K562 (cell line): ENCODE results near the gene NAA10. TPM values are rescaled to one million over a fixed set of nuclear protein-coding genes. Genes with fewer than 3 reads are reported as not detected.

Source experiments
- ARID1B ChIP-seq: fragments of 450-650 bp; IDR thresholded peaks from 2 replicates; pipeline ENCODE4 v1.6.1; 2016; ENCODE audit warnings: antibody characterized with exemption, mild to moderate bottlenecking, inconsistent platforms
- ATF1 ChIP-seq, 2 experiments: fragments of 450-650 bp in 1 of 2; IDR thresholded peaks; 2 replicates each; pipeline ENCODE4 v1.6.1; 2016; ENCODE audit warnings: missing compliant biosample characterization in 1 of 2, missing genetic modification characterization in 1 of 2
- C11orf30 ChIP-seq: fragments of 450-650 bp; IDR thresholded peaks from 2 replicates; pipeline ENCODE4 v1.6.1; 2016; ENCODE audit warnings: low read depth, mild to moderate bottlenecking
- E2F3 ChIP-seq: fragments of 250-450 bp; sonication (Bioruptor Pico); IDR thresholded peaks from 2 replicates; pipeline ENCODE4 v1.4.0; 2020; ENCODE audit warnings: mild to moderate bottlenecking
- FOXK1 ChIP-seq: sonication (generic); formaldehyde crosslinking; IDR thresholded peaks from 2 replicates; pipeline ENCODE4 v1.8.0; 2022; ENCODE audit warnings: missing genetic modification reagents, mild to moderate bottlenecking, borderline replicate concordance
- HDAC2 ChIP-seq: fragments of 450-650 bp; IDR thresholded peaks from 2 replicates; pipeline ENCODE4 v1.6.1; 2016; ENCODE audit warnings: mild to moderate bottlenecking
- PHF20 ChIP-seq: fragments of 450-650 bp; IDR thresholded peaks from 2 replicates; pipeline ENCODE4 v1.6.1; 2018; ENCODE audit not compliant: partially characterized antibody
- PHF8 ChIP-seq: fragments of 200-600 bp; sonication (generic); IDR thresholded peaks from 2 replicates; pipeline ENCODE4 v1.6.1; 2012; ENCODE audit warnings: mixed run types, mild to moderate bottlenecking, inconsistent platforms, low read length, moderate library complexity, borderline replicate concordance
- POLR2G ChIP-seq: fragments of 200-400 bp; formaldehyde crosslinking; IDR thresholded peaks from 2 replicates; pipeline ENCODE4 v1.6.1; 2017; ENCODE audit warnings: low read depth, mild to moderate bottlenecking, antibody characterized with exemption, low read length, moderate library complexity
- TCFL5 ChIP-seq: fragments of 250-450 bp; sonication (Bioruptor Pico); conservative IDR thresholded peaks from 2 replicates; pipeline ENCODE4 v1.6.1; 2021; ENCODE audit warnings: mild to moderate bottlenecking, moderate library complexity, matching md5 sums
- TSC22D4 ChIP-seq: fragments of 450-650 bp; IDR thresholded peaks from 2 replicates; pipeline ENCODE4 v1.6.1; 2016; ENCODE audit warnings: missing genetic modification characterization, missing biosample characterization, control low read depth
- ZNF121 ChIP-seq: sonication (generic); formaldehyde crosslinking; conservative IDR thresholded peaks from 2 replicates; pipeline ENCODE4 v1.8.0; 2022; ENCODE audit warnings: missing genetic modification reagents
- polyA plus RNA-seq, 8 experiments: library from polyadenylated mRNA; depleted of rRNA in 4 of 8; stranded (reverse) in 5 of 8; unstranded in 3 of 8; fragments of >200 nt; fragmentation: Nextera tagmentation in 2 of 8; fragmentation: Illumina TruSeq in 1 of 8; extraction: Ambion mirVana in 2 of 8; extraction: Trizol in 1 of 8; gene quantifications; 2 replicates each; pipeline versions ENCODE4 v1.2.1 to v1.2.3, GENCODE V29; 2011 to 2014; ENCODE audit warnings: inconsistent platforms in 1 of 8, missing spikeins in 1 of 8
- total RNA-seq, 7 experiments: library from RNA; depleted of rRNA in 6 of 7; stranded (reverse); fragments of >200 nt in 6 of 7; fragmentation: Illumina TruSeq in 2 of 7; extraction: Trizol in 2 of 7; gene quantifications; 2 replicates each; pipeline versions ENCODE4 v1.2.1 to v1.2.3, GENCODE V29; 2011 to 2021; ENCODE audit warnings: low replicate concordance in 1 of 7
- TF ChIP-seq, protein P1 (sequence below): fragments of 450-650 bp; IDR thresholded peaks from 2 replicates; pipeline ENCODE4 v1.6.1; 2016; ENCODE audit warnings: low read depth
- TF ChIP-seq, protein P2 (sequence below): fragments of 200-800 bp; sonication (Bioruptor generic); IDR thresholded peaks from 2 replicates; pipeline ENCODE4 v1.6.1; 2017; ENCODE audit warnings: missing genetic modification characterization, missing compliant biosample characterization
- TF ChIP-seq, protein P3 (sequence below): fragments of 200-800 bp; sonication (Bioruptor generic); IDR thresholded peaks from 2 replicates; pipeline ENCODE4 v1.6.1; 2017; ENCODE audit warnings: missing genetic modification characterization, missing compliant biosample characterization
- TF ChIP-seq, protein P4 (sequence below): sonication (generic); formaldehyde crosslinking; IDR thresholded peaks from 2 replicates; pipeline ENCODE4 v1.8.0; 2022; ENCODE audit warnings: missing genetic modification reagents, mild to moderate bottlenecking, moderate library complexity, borderline replicate concordance

The NAA10 gene
- total and polyA plus RNA-seq, 9 of the 15 experiments (the other 6 are each of a cell fraction or from before 2014, with no cell fraction given) = 11.1 to 250 (median 134) TPM

DNA sequence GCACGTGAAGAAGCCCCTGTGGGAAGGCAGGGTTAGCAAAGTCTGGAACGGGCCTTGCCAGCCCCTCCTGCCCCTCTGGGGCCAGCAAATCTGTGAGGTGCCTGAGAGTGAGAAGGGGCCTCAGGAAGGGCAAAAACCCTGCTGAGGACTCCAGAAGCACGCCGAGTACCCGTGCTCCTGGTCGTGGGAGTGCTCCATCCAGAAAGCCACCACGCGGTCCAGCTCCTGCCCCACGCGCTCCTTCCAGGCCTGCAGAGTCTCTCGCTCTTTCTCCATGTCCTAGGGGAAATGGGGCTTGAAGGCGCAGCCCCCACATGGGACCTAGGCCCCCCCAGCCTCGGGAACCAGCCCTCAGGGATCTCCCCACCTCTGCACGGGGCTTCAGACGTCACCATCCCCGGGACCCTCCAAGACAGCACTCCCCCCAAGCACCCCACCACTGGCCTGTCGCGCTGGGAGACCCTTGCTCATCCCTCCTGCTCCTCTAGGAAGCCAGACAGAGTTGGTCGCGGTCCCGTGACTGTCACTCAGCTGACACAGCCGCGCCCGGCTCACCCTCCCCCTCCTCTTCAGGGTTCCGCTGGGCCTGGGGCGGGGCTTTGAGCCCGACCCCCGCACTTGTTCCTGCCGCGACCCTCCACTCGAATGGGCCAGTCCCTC lies 9.4 kb upstream of the NAA10 start, which contains the start of gene RENBP (continued):
- TF ChIP-seq, protein P1, sequence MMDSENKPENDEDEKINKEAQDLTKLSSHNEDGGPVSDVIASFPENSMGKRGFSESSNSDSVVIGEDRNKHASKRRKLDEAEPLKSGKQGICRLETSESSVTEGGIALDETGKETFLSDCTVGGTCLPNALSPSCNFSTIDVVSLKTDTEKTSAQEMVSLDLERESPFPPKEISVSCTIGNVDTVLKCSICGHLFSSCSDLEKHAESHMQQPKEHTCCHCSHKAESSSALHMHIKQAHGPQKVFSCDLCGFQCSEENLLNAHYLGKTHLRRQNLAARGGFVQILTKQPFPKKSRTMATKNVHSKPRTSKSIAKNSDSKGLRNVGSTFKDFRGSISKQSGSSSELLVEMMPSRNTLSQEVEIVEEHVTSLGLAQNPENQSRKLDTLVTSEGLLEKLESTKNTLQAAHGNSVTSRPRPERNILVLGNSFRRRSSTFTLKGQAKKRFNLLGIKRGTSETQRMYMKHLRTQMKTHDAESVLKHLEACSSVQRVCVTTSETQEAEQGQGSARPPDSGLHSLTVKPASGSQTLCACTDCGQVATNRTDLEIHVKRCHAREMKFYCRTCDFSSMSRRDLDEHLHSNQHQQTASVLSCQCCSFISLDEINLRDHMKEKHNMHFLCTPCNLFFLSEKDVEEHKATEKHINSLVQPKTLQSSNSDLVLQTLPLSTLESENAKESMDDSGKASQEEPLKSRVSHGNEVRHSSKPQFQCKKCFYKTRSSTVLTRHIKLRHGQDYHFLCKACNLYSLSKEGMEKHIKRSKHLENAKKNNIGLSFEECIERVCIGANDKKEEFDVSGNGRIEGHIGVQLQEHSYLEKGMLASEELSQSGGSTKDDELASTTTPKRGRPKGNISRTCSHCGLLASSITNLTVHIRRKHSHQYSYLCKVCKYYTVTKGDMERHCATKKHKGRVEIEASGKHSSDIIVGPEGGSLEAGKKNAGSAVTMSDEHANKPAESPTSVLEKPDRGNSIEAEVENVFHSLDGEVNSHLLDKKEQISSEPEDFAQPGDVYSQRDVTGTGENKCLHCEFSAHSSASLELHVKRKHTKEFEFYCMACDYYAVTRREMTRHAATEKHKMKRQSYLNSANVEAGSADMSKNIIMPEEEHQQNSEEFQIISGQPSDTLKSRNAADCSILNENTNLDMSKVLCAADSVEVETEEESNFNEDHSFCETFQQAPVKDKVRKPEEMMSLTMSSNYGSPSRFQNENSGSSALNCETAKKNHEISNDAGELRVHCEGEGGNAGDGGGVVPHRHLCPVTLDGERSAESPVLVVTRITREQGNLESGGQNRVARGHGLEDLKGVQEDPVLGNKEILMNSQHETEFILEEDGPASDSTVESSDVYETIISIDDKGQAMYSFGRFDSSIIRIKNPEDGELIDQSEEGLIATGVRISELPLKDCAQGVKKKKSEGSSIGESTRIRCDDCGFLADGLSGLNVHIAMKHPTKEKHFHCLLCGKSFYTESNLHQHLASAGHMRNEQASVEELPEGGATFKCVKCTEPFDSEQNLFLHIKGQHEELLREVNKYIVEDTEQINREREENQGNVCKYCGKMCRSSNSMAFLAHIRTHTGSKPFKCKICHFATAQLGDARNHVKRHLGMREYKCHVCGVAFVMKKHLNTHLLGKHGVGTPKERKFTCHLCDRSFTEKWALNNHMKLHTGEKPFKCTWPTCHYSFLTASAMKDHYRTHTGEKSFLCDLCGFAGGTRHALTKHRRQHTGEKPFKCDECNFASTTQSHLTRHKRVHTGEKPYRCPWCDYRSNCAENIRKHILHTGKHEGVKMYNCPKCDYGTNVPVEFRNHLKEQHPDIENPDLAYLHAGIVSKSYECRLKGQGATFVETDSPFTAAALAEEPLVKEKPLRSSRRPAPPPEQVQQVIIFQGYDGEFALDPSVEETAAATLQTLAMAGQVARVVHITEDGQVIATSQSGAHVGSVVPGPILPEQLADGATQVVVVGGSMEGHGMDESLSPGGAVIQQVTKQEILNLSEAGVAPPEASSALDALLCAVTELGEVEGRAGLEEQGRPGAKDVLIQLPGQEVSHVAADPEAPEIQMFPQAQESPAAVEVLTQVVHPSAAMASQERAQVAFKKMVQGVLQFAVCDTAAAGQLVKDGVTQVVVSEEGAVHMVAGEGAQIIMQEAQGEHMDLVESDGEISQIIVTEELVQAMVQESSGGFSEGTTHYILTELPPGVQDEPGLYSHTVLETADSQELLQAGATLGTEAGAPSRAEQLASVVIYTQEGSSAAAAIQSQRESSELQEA = no peak
- TF ChIP-seq FOXK1 (no peak), ATF1 (CRISPR knock-in tag; IDR thresholded peaks at IDR 0.05) (no peak), ATF1 (tag; IDR thresholded peaks at IDR 0.05) (0 out of 2 replicates have a peak, but pooled peaks have one; percentile 31), ARID1B (0 out of 2 replicates have a peak, but pooled peaks have one; percentile 8), TCFL5 (CRISPR knock-in tag) (no peak), PHF20 (peak; percentile 25), E2F3 (CRISPR knock-in tag) (no peak), POLR2G (peak; percentile 51), HDAC2 (0 out of 2 replicates have a peak, but pooled peaks have one; percentile 20), ZNF121 (CRISPR knock-in tag) (no peak), C11orf30 (peak; percentile 30; the same call in 1 of the 2 replicates), PHF8 (peak; percentile 36; the same call in 1 of the 2 replicates), TSC22D4 (tag) (no peak)
- TF ChIP-seq, protein P2, sequence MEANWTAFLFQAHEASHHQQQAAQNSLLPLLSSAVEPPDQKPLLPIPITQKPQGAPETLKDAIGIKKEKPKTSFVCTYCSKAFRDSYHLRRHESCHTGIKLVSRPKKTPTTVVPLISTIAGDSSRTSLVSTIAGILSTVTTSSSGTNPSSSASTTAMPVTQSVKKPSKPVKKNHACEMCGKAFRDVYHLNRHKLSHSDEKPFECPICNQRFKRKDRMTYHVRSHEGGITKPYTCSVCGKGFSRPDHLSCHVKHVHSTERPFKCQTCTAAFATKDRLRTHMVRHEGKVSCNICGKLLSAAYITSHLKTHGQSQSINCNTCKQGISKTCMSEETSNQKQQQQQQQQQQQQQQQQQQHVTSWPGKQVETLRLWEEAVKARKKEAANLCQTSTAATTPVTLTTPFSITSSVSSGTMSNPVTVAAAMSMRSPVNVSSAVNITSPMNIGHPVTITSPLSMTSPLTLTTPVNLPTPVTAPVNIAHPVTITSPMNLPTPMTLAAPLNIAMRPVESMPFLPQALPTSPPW = peak; percentile 86
- TF ChIP-seq, protein P3, sequence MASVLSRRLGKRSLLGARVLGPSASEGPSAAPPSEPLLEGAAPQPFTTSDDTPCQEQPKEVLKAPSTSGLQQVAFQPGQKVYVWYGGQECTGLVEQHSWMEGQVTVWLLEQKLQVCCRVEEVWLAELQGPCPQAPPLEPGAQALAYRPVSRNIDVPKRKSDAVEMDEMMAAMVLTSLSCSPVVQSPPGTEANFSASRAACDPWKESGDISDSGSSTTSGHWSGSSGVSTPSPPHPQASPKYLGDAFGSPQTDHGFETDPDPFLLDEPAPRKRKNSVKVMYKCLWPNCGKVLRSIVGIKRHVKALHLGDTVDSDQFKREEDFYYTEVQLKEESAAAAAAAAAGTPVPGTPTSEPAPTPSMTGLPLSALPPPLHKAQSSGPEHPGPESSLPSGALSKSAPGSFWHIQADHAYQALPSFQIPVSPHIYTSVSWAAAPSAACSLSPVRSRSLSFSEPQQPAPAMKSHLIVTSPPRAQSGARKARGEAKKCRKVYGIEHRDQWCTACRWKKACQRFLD (CRISPR knock-in tag) = no peak
- TF ChIP-seq, protein P4, sequence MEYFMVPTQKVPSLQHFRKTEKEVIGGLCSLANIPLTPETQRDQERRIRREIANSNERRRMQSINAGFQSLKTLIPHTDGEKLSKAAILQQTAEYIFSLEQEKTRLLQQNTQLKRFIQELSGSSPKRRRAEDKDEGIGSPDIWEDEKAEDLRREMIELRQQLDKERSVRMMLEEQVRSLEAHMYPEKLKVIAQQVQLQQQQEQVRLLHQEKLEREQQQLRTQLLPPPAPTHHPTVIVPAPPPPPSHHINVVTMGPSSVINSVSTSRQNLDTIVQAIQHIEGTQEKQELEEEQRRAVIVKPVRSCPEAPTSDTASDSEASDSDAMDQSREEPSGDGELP = peak; percentile 92
